ENCODE results near the gene OLA1.

OLA1 gene

DNA sequence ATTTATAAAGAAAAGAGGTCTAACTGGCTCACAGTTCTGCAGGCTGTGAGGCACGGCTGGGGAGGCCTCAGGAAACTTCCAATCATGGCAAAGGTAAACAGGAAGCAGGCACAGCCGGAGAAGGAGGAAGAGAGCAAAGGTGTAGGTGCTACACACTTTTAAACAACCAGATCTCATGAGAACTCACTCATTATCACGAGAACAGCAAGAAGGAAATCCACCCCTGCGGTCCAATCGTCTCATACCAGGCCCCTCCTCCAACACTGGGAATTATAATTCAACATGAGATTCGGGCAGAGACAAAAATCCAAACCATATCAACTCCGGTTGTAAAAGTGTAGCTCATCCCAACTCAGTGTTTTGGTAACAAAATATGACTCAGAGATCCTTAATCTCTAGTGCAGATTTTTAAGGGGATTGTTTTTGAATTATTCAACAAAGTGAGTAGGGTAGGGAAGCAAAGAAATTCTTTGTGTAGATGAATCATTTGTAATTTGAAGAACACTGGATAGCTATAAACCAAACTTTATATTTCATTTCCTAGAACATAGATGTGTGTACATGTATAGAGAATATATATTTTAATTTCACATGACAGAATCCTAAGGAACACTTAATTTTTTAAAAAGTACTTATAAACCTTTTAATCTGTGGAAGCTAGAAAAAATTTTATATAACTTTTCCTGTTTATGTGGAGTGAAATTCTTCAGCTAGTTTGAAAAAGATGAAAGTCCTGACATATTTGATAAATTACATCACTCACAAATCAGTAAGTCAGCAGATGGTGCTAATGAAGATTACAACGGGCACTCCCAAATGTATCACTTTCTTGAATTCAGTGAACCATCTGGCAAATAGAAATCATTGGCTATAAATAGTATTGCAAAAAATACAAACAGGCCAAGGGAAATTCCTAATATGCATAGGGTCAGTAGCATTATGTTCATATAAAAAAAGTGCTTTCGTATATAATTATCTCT lies 130.1 kb downstream of the OLA1 start:
- DNase-seq, result no peak

DNA sequence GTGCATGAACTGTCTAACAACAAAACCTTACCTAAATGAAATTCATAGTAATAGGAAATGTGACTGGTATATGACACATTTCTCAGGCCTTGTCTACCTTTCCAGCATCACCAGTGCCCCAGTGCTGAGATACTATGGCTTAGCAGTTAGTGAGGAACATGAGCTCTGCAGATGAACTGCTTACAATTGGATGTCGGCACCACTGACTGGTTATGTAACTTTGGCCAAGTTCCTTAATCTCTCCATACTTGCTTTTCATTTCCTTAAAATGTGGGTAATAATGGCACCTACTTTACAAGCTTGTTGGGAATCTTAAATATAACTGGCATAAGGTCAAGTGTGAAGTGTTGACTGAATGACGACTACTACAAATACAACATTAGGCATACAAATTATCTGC lies 136.3 kb downstream of the OLA1 start:
- DNase-seq, result no peak

DNA sequence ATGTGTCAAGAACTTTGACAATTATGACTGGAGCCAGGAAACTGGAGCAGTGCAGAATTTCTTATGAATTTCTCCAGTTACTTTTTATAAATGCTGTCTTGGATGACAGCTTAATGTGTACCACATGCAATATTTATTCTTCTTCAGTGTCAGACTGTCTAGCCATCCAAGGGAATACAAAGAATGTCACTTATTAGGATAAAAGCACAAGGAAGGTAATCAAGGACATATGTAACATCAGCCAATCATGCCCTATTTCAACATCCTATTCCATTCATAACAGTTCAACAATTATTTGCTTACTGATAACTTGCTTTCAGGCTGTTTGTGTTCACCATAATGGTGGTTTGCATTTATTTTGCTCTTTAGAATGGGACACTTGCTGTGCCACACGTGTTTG lies 139.8 kb downstream of the OLA1 start:
- no peak for DNase-seq

DNA sequence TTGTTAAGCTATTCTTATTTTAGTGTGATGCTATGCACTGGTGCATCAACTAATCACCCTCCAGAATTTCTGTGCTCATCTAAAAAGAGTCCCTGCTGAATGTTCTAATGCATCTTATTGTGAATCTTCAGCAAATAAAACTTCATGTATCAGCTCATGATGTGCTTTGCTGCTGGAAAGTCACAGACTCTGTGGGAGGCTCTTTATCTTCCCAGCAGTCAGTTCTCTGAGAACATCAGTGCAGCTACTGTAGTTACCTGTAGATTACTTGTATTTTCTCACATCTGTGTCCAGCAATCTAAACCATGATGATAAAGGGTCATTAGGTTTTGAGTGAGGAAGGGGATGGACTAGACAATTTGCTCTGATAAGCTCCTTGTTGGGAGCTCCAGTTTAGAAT lies 141.6 kb downstream of the OLA1 start:
- no peak for DNase-seq

DNA sequence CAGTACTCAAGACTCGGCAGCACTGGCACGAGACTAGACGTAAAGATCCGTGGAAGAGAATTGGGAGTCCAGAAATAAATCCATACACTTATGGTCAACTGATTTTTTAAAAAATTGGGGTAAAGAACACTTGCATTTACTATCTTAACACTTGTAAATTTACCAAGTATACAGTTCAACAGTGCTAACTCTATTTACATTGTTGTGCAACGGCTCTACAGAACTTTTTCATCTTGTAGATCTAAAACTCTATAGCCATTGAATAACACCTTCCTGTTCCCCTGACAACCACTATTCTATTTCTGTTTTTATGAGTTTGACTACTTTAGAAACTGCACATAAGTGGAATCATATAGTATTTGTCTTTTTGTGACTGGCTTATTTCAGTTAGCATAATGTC lies 153.8 kb downstream of the OLA1 start:
- no peak for DNase-seq

DNA sequence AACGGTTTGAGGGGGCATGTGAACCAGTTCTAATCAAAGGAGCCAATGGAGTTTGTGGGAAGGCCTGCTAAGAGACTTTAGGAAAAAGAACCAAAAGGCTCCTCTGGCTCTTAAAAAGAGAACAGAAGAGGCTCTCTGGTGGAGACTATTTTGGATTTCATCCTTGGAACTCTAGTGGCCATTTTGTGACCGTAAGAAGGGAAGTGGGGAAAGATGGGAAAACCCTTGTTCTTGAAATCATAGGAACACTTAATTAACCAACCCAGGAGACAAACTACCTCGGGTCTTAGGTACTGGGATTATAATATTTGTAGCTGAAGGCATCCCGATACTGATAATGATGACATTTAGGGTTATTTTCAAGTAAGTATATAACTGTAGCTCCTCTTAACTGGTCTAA lies 157.9 kb downstream of the OLA1 start:
- DNase-seq, result no peak

DNA sequence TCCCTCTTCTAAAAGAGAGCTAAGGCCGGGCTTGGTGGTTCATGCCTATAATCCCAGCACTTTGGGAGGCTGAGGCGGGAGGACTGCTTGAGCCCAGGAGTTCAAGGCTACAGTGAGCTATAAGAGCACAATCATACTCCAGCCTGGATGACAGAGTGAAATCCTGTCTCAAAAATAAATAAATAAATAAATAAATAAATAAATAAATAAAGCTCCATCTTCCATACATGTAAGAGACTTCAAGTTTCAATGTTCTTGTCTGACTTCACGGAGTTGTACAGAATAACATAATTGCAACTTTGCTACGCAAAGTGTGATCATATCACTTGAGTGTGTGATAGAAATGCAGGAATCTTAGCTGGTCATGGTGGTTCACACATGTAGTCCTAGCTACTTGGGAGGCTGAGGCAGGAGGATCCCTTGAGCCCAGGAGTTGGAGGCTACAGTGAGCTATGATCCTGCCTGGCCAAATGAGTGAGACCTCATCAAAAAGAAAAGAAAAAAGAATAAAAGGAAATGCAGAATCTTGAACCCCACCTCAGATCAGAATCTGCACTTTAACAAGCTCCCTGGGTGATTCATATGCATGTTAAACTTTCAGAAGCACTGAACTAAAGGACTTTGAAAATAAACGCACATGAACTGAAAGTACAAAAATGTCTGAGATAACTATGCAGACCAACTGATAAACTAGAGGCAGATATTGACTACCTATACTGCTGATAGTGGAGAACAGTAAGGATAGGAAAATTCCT lies 159.4 kb downstream of the OLA1 start:
- DNase-seq, result no peak

DNA sequence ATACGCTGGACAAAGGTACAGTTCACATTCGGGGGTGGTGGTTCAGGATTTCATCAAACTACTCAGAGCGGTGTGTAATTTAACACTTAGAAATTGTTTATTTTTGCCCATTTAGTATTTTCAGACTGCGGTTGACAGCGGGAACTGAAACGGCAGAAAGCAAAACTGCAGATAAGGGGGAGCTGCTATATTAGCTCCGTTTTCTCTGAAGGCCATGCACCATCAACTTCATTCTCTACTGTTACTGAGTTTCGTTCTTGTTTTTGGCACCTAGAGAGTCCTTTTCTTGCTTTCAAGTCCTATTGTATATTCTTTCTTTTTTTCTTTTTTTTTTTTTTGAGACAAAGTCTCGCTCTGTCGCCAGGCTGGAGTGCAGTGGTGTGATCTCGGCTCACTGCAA lies 161.6 kb downstream of the OLA1 start:
- DNase-seq, result no peak

DNA sequence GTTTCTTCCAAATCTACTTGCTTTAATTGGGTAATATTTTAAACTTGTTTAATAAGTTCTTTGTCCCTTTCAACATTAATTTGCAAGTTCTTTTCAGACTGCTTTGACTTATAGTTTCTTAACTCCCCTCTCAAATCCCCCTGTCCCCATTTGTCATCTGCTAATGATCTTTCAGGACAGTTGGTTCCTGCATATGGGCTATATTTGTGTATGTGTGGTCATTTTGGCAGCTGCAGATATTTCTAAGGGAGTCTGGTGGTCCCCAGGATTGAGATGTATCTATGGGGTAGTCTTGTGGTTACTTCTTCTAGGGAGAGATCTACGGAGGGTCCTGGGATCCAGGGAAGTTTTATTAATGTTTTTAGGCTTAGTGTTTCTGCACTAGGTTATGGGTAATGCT lies 162.6 kb downstream of the OLA1 start:
- no peak for DNase-seq

DNA sequence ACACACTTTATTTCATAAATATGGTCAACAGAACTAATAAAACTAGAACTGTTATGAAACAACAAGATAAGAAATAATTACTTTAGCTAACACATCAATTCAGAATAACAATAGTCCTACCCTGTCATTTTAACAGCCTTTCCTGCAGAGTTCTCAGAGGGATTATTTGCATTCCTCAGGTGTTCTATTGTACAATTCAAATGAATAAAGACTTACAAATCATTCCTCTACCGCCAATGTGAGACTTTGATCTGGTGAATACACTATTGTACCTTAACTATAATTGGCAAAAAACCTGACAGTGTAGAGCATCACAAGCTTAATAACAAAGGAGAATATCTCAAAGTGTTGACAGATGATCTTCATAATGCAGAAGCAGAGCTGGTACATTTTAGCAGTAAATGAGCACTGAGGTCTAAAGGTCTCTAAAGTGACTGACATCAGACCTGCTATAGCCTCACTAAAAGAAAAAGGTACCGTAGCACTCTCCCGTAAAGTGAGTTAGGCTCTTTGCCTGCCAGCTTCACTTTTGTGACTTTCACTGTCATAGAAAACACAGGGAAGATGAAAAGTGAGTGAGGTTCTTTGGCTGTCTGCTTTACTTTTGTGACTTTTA lies 164.4 kb downstream of the OLA1 start:
- DNase-seq, result no peak

DNA sequence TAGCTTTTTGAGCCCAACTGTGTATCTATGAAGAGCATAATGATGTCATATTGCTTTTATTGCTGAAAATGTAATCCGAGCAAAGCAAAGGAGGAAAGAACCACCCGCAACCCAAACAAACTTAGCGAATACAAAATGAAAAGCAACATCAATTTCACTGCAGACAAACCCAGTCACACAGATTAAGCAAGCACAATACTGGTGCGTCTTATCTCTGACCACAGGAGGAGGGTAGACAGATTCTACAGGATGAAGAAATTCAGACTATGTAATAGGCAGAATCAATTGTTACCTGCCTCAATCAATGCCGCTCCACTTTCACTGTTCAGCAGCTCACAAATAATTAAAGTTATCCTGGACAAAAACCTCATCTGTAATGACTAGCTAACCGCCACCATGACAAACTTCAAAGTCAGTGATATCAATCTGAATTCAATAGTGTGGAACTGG lies 167.6 kb downstream of the OLA1 start:
- DNase-seq, result no peak

DNA sequence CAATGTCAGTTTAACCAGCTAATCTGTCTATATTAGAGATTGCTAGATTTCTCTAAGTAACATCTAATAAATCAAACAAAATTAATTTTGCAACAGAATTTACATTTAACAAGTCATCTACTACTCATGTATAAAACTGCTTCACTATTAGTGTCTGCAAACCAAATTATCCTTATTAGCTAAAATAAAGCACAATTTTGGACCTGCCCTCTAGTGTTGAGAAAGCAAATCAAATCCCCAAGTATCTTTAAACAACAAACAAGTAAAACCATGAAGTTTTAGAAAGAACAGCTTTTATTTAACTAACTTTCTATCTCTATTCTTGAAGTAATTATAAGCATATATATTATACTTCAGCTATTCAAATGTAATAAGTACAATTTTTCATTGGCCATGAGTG lies 170.1 kb downstream of the OLA1 start:
- DNase-seq, result no peak

DNA sequence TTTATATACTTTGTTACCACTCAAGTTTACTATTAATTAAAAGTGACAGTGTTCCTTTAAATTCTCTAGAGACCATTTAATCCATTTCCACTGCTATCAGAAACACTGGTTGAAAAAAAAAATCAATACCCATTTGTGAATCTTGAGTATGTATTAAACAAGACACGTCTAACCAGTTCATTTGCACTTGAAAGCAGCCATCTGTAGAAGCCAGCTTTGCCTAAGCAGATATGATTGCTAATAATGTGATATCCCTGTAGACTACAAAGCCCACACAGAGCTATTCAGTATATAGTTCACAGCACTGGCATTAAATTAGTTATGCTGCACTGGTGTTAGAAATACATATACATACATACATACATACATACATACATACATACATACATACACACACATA lies 171.4 kb downstream of the OLA1 start:
- no peak for DNase-seq

DNA sequence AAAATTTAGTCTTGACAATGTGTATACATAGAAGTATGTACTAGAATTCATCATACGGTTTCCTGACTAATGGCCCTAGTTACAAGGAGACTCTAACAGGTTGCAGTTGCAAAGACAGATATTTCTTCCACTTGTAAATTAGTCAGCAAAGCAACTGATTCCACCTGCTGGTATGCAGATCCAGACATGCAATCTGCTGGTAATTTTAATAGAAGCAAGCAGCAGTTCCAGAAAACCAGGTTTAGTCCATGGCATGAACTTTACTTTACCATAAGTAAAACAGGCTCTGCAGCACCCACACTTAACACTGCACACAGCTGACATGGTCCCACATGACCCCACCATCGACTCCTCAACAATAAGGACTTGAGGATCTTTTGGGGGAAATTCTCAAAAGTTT lies 172.3 kb downstream of the OLA1 start:
- no peak for DNase-seq

DNA sequence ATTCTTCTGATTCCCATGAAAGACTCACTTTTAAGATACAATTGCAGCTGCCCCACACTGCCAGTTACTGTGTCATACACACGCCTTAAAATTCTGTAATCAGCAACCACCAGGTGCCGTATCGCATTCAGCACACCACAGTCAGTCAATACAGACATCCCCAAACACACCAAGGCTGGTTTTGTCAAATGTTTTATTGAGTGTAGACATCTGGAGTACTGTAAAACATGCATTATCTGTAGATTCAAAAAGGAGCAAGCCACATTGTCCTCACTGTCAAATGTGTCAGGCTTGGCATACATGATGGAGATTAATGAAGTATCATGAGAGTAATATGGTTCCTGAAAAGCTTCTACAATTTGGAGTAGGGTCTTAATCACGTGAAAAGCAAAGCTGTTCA lies 173.5 kb downstream of the OLA1 start:
- no peak for DNase-seq

DNA sequence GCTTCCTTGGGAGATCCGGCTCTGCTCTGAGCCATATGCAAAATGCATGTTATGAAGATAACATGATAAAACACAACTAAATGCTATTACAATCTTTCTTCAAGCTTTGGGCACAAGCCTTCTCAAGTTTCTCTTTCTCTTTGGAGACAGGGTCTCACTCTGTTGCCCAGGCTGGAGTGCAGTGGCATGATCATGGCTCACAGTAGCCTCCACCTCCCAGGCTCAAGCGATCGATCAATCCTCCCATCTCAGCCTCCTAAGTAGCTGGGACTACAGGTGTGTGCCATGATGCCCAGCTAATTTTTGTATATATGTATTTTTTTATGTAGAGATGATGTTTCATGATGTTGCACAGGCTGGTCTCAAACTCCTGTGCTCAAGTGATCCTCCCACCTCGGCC lies 175.5 kb downstream of the OLA1 start:
- no peak for DNase-seq

DNA sequence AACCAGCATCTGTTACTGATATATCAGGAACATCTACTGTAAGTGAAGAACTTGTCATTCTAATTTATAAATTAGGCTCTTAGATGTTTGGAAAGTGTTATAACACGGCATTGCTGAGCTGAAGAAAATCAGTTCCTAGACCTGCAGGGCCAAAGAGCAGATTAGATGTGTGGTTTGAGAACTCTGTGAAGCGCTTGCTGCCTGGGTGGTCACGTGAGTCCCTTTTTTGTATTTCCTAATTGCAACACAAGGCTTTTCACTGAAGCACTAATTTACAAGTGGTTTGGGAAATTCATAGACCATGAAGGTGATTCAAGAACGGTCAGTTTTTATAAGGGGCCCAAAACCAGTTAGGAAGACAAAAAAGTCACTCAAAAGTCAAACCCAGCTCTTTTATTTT lies 176.3 kb downstream of the OLA1 start:
- DNase-seq, result no peak

DNA sequence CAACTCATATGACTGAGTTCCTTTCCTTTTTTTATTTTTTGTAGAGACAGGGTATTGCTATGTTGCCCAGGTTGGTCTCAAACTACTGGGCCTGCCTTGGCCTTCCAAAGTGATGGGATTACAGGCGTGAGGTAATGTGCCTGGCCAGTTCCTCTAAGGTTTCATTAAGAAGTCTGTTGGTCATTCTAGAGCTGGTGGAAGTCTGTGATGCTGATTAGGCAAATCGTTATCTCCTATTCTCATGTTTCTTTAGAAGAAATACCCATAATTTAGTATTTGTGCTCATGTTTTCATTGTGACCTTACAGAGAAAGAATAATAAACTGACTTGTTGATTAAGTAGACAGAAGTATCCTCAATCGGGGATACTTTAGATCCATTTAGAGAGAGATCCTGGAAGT lies 177.0 kb downstream of the OLA1 start:
- DNase-seq, result no peak

DNA sequence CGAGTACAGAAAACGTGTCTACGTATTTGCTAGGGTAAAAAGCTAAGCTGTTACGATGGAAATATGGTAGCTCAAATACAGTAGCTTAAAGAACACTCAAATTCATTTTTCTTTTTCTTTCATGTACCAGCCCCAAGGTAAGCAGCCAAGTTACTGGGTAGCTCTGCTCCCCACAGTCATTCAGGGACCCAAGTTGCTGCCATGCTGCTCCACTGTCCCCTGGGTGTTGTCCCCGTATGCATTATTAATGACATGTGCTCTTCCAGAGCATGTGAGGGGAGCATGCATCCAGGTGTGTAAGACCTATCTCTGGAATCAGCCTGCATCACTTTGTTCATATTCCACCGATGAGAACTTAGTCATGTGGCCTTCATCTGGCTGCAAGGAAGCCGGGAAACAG lies 178.1 kb downstream of the OLA1 start:
- DNase-seq, result no peak

DNA sequence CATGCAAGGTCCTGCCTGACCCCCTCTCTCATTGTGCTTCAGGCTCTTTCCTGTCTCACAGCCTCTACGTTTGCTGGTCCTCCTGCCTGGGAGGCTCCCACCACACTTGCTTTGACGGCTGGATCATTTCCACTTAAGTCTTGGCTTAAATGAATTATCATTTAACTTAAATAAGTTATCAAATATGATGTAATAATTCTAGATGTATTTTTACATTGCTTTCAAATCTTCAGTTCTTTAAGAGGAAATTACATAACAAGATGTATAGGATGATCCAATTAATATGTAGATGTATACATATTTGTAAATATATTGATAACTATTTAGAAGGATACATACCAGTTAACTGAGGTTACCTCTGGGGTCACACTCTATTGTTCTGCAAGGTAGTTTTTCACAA lies 180.5 kb downstream of the OLA1 start:
- DNase-seq, result no peak

DNA sequence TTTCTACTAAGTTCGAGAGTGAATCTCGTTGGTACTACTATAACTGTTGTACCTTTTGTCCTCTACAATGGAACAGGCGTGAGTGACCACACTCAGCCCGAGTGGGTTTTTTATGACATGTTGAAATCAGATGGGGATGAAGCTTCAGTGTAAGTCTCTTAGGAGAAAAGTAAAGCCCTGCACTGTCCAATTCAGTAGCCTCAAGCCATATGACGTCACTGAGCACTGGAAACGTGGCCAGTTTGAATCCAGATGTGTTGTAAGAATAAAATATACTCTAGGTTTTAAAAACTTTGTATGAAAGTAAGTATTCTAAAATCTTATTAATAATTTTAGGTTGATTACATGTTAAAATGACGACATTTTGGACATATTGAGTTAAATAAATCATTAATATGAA lies 181.5 kb downstream of the OLA1 start:
- no peak for DNase-seq

DNA sequence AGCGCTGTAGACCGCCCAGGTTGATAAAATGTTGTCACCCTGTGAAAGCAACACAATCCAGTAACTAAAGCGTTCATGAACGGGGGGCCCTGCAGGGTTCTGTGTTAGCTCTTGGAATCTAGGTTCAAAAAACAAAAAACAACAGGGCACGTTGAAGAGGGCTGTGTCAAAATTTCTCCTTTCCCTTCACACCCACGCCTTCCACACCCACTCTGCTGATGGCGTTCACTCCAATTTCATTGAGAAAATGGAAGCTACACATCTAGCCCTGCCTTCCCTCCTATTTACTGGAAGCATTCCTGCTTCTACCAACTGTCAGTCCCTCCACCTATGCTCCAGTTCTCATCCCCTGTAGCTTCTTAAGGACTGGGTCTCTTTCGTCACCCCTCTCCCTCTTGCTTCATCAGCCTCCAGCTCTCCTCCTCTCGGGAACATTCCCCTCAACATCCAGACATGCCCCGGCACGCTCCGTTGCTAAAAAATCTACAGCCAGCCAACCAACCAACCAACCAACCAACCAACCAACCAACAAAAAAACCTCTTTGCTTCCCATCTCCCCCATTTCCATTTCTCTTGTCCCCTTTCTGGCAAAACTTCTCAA lies 184.7 kb downstream of the OLA1 start:
- DNase-seq, result no peak

DNA sequence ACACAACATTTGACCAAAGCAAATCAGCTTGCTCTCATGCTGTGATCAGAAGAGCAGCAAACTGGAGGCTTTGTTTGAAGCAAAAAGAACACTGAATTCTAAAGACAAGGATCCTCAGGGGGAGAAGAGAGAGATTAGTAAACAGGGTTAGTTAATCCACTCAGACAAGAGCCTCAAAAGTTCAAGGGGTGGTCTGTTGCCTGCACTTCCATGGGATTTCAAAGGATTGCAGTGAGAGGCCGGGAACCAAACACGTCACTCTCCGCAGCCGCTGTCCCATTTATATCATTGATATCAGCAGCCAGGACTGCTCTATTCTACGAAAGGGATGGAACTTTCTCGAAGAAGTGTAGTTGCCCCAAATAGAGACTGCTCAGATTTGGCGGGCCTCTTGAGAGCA lies 185.4 kb downstream of the OLA1 start:
- DNase-seq, result no peak

Data from effector CD8-positive, alpha-beta T cell (primary cell).